ENCODE data around the gene RC3H2. TPM values are rescaled to one million over a fixed set of nuclear protein-coding genes. Genes with fewer than 3 reads are reported as not detected.

The RC3H2 gene
- polyA plus RNA-seq, 2 of the 4 experiments (the other 2 are of a cell fraction) = 15.1 to 43.6 TPM

DNA sequence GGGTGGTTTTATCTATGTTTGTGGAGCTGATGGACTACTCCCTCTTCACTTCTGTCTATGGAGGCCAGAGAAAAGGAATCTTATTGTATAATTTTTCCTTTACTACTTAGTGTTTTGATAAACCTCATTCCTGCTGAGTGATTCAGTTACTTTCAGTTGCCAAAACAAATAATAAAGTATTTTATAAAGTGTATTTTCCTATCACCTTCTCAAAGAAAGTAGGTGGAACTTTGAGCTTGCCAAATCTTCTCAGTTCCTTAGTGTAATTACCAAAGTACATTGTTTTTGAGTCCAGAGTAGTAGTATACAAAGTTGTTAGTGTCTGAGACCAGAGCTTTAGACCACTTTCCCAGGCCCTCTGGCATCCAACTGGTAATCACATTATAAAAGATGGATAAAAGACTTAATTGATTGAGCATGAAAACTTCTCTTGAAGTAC is 49.1 kb upstream of the RC3H2 start:
- no peak for ATAC-seq
- no peaks in the 10 kb centered on the region for H3K9me3 ChIP-seq
- peaks cover 16% of the 10 kb centered on the region for H3K4me1 ChIP-seq
- H3K27ac ChIP-seq = no peak overlapping the region
- H3K4me3 ChIP-seq = no peak overlapping the region
- DNase-seq (ENCODE audit: low read depth in 1 of 2, low spot score in 1 of 2) = no peak
- CTCF ChIA-PET = interaction anchor here (0.6 kb wide), 1 partner anchor 37 kb away, joined by 3 read pairs; no protein-coding TSS in a partner anchor
- peak overlapping the region; percentile 52 for H3K4me2 ChIP-seq
- TF ChIP-seq MYC (IDR thresholded peaks at IDR 0.05; ENCODE audit: borderline replicate concordance, low read length) (no peak), FOSB (CRISPR knock-in tag; IDR thresholded peaks at IDR 0.05) (no peak)
- POLR2A ChIA-PET = interaction anchor here (0.8 to 1.2 kb wide), 2 partner anchors 14 to 49 kb away, joined by 3 to 4 read pairs; partner anchors contain the start of gene RC3H2
- no peak for FAIRE-seq

DNA sequence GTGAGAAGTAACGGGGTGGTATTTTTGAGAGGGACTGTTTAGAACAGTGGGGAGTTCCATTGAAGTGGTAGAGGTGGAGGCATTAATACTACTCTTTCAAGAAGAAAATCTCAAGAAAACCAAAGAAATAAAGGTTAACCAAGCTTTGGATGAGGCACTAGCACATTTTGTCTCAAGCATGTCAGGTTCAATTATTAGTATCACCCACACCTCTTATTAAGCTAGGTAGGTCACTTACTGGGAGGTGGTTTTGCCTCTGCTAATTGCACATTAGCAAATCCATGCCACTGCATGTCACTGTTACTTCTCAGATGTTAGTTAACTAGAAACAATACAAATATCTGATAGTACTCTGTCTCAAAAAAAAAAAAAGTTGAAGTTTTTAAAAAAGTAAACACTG is 45.9 kb upstream of the RC3H2 start:
- ChIA-PET POLR2A (interaction anchor here (0.7 kb wide), 1 partner anchor 11 kb away, joined by 3 read pairs; no protein-coding TSS in a partner anchor), CTCF (no interaction called here)
- DNase-seq (ENCODE audit: low read depth in 1 of 2, low spot score in 1 of 2) = no peak
- no peak for FAIRE-seq
- Histone ChIP-seq H3K4me2 (no peak overlapping the region), H3K9me3 (no peaks in the 10 kb centered on the region), H3K4me1 (peaks cover 27% of the 10 kb centered on the region), H3K4me3 (no peak overlapping the region), H3K27ac (no peak overlapping the region)
- no peak for TF ChIP-seq ZNF302 (CRISPR knock-in tag; IDR thresholded peaks at IDR 0.05)
- no peak for TF ChIP-seq RAD21 (conservative IDR thresholded peaks at IDR 0.05 in 1 of 2, IDR thresholded peaks at IDR 0.05 in 1 of 2)
- TF ChIP-seq, protein P1, sequence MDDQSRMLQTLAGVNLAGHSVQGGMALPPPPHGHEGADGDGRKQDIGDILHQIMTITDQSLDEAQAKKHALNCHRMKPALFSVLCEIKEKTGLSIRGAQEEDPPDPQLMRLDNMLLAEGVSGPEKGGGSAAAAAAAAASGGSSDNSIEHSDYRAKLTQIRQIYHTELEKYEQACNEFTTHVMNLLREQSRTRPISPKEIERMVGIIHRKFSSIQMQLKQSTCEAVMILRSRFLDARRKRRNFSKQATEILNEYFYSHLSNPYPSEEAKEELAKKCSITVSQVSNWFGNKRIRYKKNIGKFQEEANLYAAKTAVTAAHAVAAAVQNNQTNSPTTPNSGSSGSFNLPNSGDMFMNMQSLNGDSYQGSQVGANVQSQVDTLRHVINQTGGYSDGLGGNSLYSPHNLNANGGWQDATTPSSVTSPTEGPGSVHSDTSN (IDR thresholded peaks at IDR 0.05) = no peak
- TF ChIP-seq CHD2 (IDR thresholded peaks at IDR 0.05; ENCODE audit: low read length, partially characterized antibody) = no peak
- TF ChIP-seq TFCP2L1 (CRISPR knock-in tag; IDR thresholded peaks at IDR 0.05) = no peak
- TF ChIP-seq PHF8 (IDR thresholded peaks at IDR 0.05; ENCODE audit: borderline replicate concordance, low read depth) = no peak
- no peak for TF ChIP-seq HEYL (CRISPR knock-in tag; IDR thresholded peaks at IDR 0.05)
- no peak for TF ChIP-seq NPAS2 (CRISPR knock-in tag; IDR thresholded peaks at IDR 0.05; ENCODE audit: borderline replicate concordance)
- TF ChIP-seq, protein P2, sequence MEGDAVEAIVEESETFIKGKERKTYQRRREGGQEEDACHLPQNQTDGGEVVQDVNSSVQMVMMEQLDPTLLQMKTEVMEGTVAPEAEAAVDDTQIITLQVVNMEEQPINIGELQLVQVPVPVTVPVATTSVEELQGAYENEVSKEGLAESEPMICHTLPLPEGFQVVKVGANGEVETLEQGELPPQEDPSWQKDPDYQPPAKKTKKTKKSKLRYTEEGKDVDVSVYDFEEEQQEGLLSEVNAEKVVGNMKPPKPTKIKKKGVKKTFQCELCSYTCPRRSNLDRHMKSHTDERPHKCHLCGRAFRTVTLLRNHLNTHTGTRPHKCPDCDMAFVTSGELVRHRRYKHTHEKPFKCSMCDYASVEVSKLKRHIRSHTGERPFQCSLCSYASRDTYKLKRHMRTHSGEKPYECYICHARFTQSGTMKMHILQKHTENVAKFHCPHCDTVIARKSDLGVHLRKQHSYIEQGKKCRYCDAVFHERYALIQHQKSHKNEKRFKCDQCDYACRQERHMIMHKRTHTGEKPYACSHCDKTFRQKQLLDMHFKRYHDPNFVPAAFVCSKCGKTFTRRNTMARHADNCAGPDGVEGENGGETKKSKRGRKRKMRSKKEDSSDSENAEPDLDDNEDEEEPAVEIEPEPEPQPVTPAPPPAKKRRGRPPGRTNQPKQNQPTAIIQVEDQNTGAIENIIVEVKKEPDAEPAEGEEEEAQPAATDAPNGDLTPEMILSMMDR (IDR thresholded peaks at IDR 0.05) = no peak
- no peak for TF ChIP-seq ESRRA (IDR thresholded peaks at IDR 0.05; ENCODE audit: borderline replicate concordance, low read length)
- no peak for TF ChIP-seq SMC3 (IDR thresholded peaks at IDR 0.05)
- TF ChIP-seq FOXS1 (CRISPR knock-in tag; IDR thresholded peaks at IDR 0.05) = no peak
- TF ChIP-seq FOSL2 (IDR thresholded peaks at IDR 0.05) = no peak
- TF ChIP-seq FOSL2 (CRISPR knock-in tag; IDR thresholded peaks at IDR 0.05) = no peak
- ATAC-seq = no peak
- WGBS (ENCODE audit: missing lambda C conversion rate) = 93% methylated on average over 1 of the region's 1 CpG

DNA sequence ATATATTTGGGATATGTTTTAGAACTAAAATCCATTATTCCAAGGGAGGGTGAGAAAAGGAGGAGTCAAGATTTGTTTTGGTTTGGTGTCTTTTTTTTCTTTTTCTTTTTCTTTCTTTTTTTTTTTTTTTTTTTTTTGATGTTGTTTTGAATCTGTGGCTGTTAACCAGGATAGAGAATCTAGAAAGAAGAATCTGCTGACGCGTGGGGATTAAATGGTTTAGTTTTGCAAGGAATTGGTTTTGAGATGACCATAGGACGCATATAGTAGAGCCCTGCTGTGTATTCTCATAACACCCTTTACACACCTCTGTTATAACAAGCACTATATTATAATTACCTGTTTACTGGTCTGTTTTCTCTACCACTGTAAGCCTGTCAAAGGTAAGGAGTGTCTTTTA is 45.1 kb upstream of the RC3H2 start:
- Histone ChIP-seq H3K4me2 (no peak overlapping the region), H3K27ac (no peak overlapping the region), H3K4me3 (no peak overlapping the region), H3K9me3 (no peaks in the 10 kb centered on the region), H3K4me1 (peaks cover 32% of the 10 kb centered on the region)
- POLR2A ChIA-PET = no interaction called here
- FAIRE-seq (no peak), DNase-seq (ENCODE audit: low read depth in 1 of 2, low spot score in 1 of 2) (no peak), ATAC-seq (no peak)
- WGBS (ENCODE audit: missing lambda C conversion rate) = 83% methylated on average over 3 of the region's 3 CpGs
- TF ChIP-seq HOXA7 (CRISPR knock-in tag; IDR thresholded peaks at IDR 0.05) = no peak
- peak; percentile 32 for TF ChIP-seq MAFK (IDR thresholded peaks at IDR 0.05; ENCODE audit: partially characterized antibody)
- CTCF ChIA-PET = no interaction called here

DNA sequence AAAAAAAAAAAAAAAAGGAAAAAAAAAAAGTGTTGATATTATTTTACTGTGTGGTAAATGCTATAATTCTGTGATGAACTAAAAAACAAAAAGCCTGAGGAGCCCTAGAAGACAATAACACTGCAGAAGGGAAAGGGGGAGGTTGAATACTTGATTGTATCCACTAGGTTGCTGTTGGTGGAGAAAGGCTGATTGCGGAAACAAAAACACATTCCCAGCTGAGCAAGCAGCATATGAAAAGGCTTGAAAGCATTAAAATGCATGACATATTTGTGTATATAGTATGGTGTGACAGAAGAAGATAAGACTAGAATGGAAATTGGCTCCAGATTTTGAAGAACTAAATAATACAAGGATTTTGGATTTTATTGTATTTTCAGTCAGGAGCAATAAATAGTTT is 44.5 kb upstream of the RC3H2 start:
- Histone ChIP-seq H3K4me2 (no peak overlapping the region), H3K27ac (no peak overlapping the region), H3K4me1 (peaks cover 29% of the 10 kb centered on the region), H3K9me3 (no peaks in the 10 kb centered on the region), H3K4me3 (no peak overlapping the region)
- FAIRE-seq (no peak), DNase-seq (ENCODE audit: low read depth in 1 of 2, low spot score in 1 of 2) (no peak), ATAC-seq (no peak)
- ChIA-PET CTCF (interaction anchor here (0.8 kb wide), 1 partner anchor 41 kb away, joined by 4 read pairs; no protein-coding TSS in a partner anchor), POLR2A (interaction anchor here (0.7 kb wide), 1 partner anchor 36 kb away, joined by 6 read pairs; the partner anchor contains the start of gene ZBTB6)
- WGBS (ENCODE audit: missing lambda C conversion rate) = 92% methylated on average over 1 of the region's 1 CpG
- no peak for TF ChIP-seq MAFK (IDR thresholded peaks at IDR 0.05; ENCODE audit: partially characterized antibody)
- no peak for TF ChIP-seq HOXB13 (CRISPR knock-in tag; IDR thresholded peaks at IDR 0.05; ENCODE audit: low read depth)
- TF ChIP-seq TP53 (CRISPR knock-in tag; IDR thresholded peaks at IDR 0.05) = no peak
- no peak for TF ChIP-seq JUN (IDR thresholded peaks at IDR 0.05)
- TF ChIP-seq JUNB (IDR thresholded peaks at IDR 0.05) = no peak
- no peak for TF ChIP-seq HDAC2 (IDR thresholded peaks at IDR 0.05)
- TF ChIP-seq ZSCAN20 (CRISPR knock-in tag; IDR thresholded peaks at IDR 0.05) = no peak
- no peak for TF ChIP-seq MAZ (IDR thresholded peaks at IDR 0.05; ENCODE audit: borderline replicate concordance, low read depth, low read length)
- TF ChIP-seq RFX5 (IDR thresholded peaks at IDR 0.05) = no peak
- no peak for TF ChIP-seq BHLHE40 (IDR thresholded peaks at IDR 0.05; ENCODE audit: low read depth, low read length)
- no peak for TF ChIP-seq NPAS2 (CRISPR knock-in tag; IDR thresholded peaks at IDR 0.05; ENCODE audit: borderline replicate concordance)
- TF ChIP-seq RAD21 (conservative IDR thresholded peaks at IDR 0.05 in 1 of 2, IDR thresholded peaks at IDR 0.05 in 1 of 2) = no peak
- no peak for TF ChIP-seq NFE2L2 (conservative IDR thresholded peaks at IDR 0.05; ENCODE audit: low read length)
- TF ChIP-seq NR3C1 (IDR thresholded peaks at IDR 0.05) = no peak
- no peak for TF ChIP-seq SMC3 (IDR thresholded peaks at IDR 0.05)
- TF ChIP-seq RARB (CRISPR knock-in tag; IDR thresholded peaks at IDR 0.05) = no peak
